Endothelial cell of umbilical vein (primary cell): ENCODE data around the gene TENM4. TPM values are rescaled to one million over a fixed set of nuclear protein-coding genes. Genes with fewer than 3 reads are reported as not detected.

ENCODE experiments used
- BruUV-seq: library from RNA; stranded (reverse); fragments of 400-500 nt; replicated peaks from 2 replicates; lab custom pipeline; 2021; lab: Mats Ljungman, UMichigan
- CTCF ChIA-PET: fragments of 300-600, 350-600 bp; sonication (Branson Sonifier 250); formaldehyde crosslinking; loops from one replicate; lab custom pipeline; 2021; ENCODE audit warnings: antibody characterized with exemption, inconsistent platforms; lab: Charles Lee
- POLR2A ChIA-PET: fragments of 300-600, 350-600 bp; sonication (Branson Sonifier 250); formaldehyde crosslinking; loops from one replicate; lab custom pipeline; 2021; ENCODE audit warnings: antibody characterized with exemption, inconsistent platforms; lab: Charles Lee
- DNase-seq: peaks from one replicate; pipeline ENCODE4 v3.0.0-alpha.2; 2011; ENCODE audit warnings: low read depth, low spot score
- FAIRE-seq: peaks from 2 replicates; lab custom pipeline; 2011; peaks lifted over from hg19 to GRCh38; lab: Jason Lieb, UNC
- H2AFZ ChIP-seq: 2 replicates; pipeline ENCODE4 v1.6.0; 2012; ENCODE audit warnings: low read depth, low read length, control low read depth, inconsistent platforms
- H3K27ac ChIP-seq: 2 replicates; pipeline ENCODE4 v1.5.1; 2011; ENCODE audit warnings: low read depth, mild to moderate bottlenecking, control low read depth, low read length, moderate library complexity; ENCODE audit not compliant: insufficient read depth
- H3K27me3 ChIP-seq, 2 experiments: 2 replicates each; pipeline versions ENCODE4 v1.6.0 to v1.6.1; 2011; ENCODE audit warnings: low read length in 2 of 2, mixed read lengths in 1 of 2; ENCODE audit not compliant: control insufficient read depth in 2 of 2, insufficient read depth in 2 of 2
- H3K36me3 ChIP-seq, 2 experiments: 2 replicates in 1 of 2; 3 replicates in 1 of 2; pipeline ENCODE4 v1.5.1; 2011; ENCODE audit warnings: low read length in 2 of 2, mild to moderate bottlenecking in 1 of 2, moderate library complexity in 1 of 2; ENCODE audit not compliant: control insufficient read depth in 2 of 2, insufficient read depth in 2 of 2; ENCODE audit errors: extremely low read depth in 1 of 2
- H3K4me1 ChIP-seq: 3 replicates; pipeline ENCODE4 v1.5.1; 2011; ENCODE audit warnings: mild to moderate bottlenecking, low read length; ENCODE audit not compliant: control insufficient read depth, insufficient read depth; ENCODE audit errors: extremely low read depth
- H3K4me2 ChIP-seq: 2 replicates; pipeline ENCODE4 v1.6.1; 2011; ENCODE audit warnings: low read length, control low read depth, mixed read lengths; ENCODE audit not compliant: insufficient read depth
- H3K4me3 ChIP-seq, 3 experiments: fragments of 200-600 bp in 1 of 3; sonication (generic), shearing (Covaris generic) in 1 of 3; replicated peaks in 1 of 3; 2 replicates each; pipeline ENCODE4 v1.5.1; 2011 to 2016; ENCODE audit warnings: control low read depth in 3 of 3, low read length in 3 of 3, mild to moderate bottlenecking in 2 of 3, inconsistent platforms in 1 of 3, low read depth in 1 of 3, moderate library complexity in 1 of 3; ENCODE audit not compliant: insufficient read depth in 1 of 3
- H3K79me2 ChIP-seq: 2 replicates; pipeline ENCODE4 v1.6.0; 2012; ENCODE audit warnings: low read length, inconsistent platforms; ENCODE audit not compliant: control insufficient read depth, insufficient read depth
- H3K9ac ChIP-seq: replicated peaks from 2 replicates; pipeline ENCODE3; 2011; ENCODE audit warnings: low read length, control low read depth; ENCODE audit not compliant: insufficient read depth; ENCODE audit errors: extremely low read depth
- H3K9me1 ChIP-seq: replicated peaks from 3 replicates; pipeline ENCODE4 v1.6.0; 2011; ENCODE audit warnings: mild to moderate bottlenecking, low read length; ENCODE audit not compliant: control insufficient read depth, insufficient read depth; ENCODE audit errors: extremely low read depth
- H3K9me3 ChIP-seq: replicated peaks from 2 replicates; pipeline ENCODE4 v1.5.1; 2012; ENCODE audit warnings: low read length, inconsistent platforms; ENCODE audit not compliant: control insufficient read depth, insufficient read depth
- H4K20me1 ChIP-seq: replicated peaks from 2 replicates; pipeline ENCODE3; 2011; ENCODE audit warnings: mild to moderate bottlenecking, low read length; ENCODE audit not compliant: control insufficient read depth, insufficient read depth; ENCODE audit errors: extremely low read depth
- CTCF ChIP-seq, 2 donors: IDR thresholded peaks; 1 replicate in 1 of 2; 2 replicates in 1 of 2; pipeline ENCODE4 v1.5.1; 2011; ENCODE audit warnings: low read length in 2 of 2, mild to moderate bottlenecking in 2 of 2, moderate library complexity in 2 of 2, control low read depth in 1 of 2, inconsistent platforms in 1 of 2, low read depth in 1 of 2; ENCODE audit not compliant: insufficient read depth in 1 of 2; ENCODE audit errors: extremely low read depth in 1 of 2
- EZH2 ChIP-seq: IDR thresholded peaks from 2 replicates; pipeline ENCODE4 v1.6.1; 2012; ENCODE audit warnings: borderline replicate concordance, low read depth, mild to moderate bottlenecking, moderate library complexity, low read length, inconsistent platforms; ENCODE audit not compliant: severe bottlenecking
- FOS ChIP-seq: IDR thresholded peaks from 2 replicates; pipeline ENCODE4 v1.6.1; 2011; ENCODE audit warnings: mild to moderate bottlenecking, low read length, moderate library complexity, borderline replicate concordance; ENCODE audit not compliant: insufficient read depth
- GATA2 ChIP-seq: IDR thresholded peaks from 2 replicates; pipeline ENCODE4 v1.7.0; 2011; ENCODE audit warnings: low read depth, mild to moderate bottlenecking, moderate library complexity, mixed read lengths, low read length; ENCODE audit not compliant: insufficient read length, insufficient read depth
- JUN ChIP-seq: IDR thresholded peaks from 2 replicates; pipeline ENCODE4 v1.6.1; 2011; ENCODE audit warnings: borderline replicate concordance, low read depth; ENCODE audit not compliant: insufficient read length, insufficient read depth
- MAX ChIP-seq: IDR thresholded peaks from 2 replicates; pipeline ENCODE4 v1.6.1; 2011; ENCODE audit not compliant: insufficient read depth, insufficient read length
- MYC ChIP-seq: IDR thresholded peaks from one replicate; pipeline ENCODE4 v1.6.1; 2011; ENCODE audit warnings: mild to moderate bottlenecking, low read depth, low read length
- POLR2A ChIP-seq: IDR thresholded peaks from 2 replicates; pipeline ENCODE4 v1.6.1; 2012; ENCODE audit warnings: low read depth, mild to moderate bottlenecking, control low read depth, low read length
- POLR2AphosphoS5 ChIP-seq: IDR thresholded peaks from 2 replicates; pipeline ENCODE4 v1.6.1; 2012; ENCODE audit warnings: low read depth, mild to moderate bottlenecking, control low read depth, low read length, moderate library complexity; ENCODE audit not compliant: insufficient read depth
- dilution Hi-C: fragments of 300-500 bp; cut with MboI; formaldehyde crosslinking; loops from one replicate; pipeline ENCODE4 v1.15.0; 2019; ENCODE audit warnings: low sequenced_read_pairs; ENCODE audit not compliant: extremely low pct_ligation_motif_present
- intact Hi-C: fragments of 100-400 bp; cut with micrococcal nuclease; formaldehyde crosslinking; loops from one replicate; pipeline ENCODE4 v1.10.0; 2022
- polyA plus RNA-seq, 4 experiments: library from polyadenylated mRNA; depleted of rRNA in 3 of 4; stranded (reverse) in 3 of 4; unstranded in 1 of 4; fragments of >200 nt; gene quantifications; 2 replicates each; pipeline versions ENCODE4 v1.2.1 to v1.2.3, GENCODE V29; 2011 to 2012; ENCODE audit warnings: missing spikeins in 1 of 4
- total RNA-seq: library from RNA; stranded (reverse); gene quantifications from 2 replicates; pipeline ENCODE4 v1.2.3, GENCODE V29; 2021

Gene TENM4
- total and polyA plus RNA-seq, 2 donors (not counting 3 experiments of a cell fraction or from before 2014, with no cell fraction given): 0.06 to 0.27 TPM

- H2AFZ ChIP-seq: no peak overlapping the region
- H3K4me2 ChIP-seq: no peak overlapping the region
- BruUV-seq: no TSS peak
- H3K4me3 ChIP-seq: no peak overlapping the region
- intact Hi-C loops: no loop called here
- H3K9me1 ChIP-seq: no peaks in the 10 kb centered on the region
- no peaks in the 10 kb centered on the region for H3K4me1 ChIP-seq
- dilution Hi-C loops: no loop called here
- ChIA-PET POLR2A (no interaction called here), CTCF (no interaction called here)
- no peak overlapping the region for H3K9ac ChIP-seq
- TF ChIP-seq JUN (no peak), FOS (no peak), MYC (no peak), POLR2A (no peak), MAX (no peak), GATA2 (no peak), POLR2AphosphoS5 (no peak), CTCF (IDR thresholded peaks at IDR 0.05; ENCODE audit: extremely low read depth in 1 of 2, insufficient read depth in 1 of 2, low read depth in 1 of 2, low read length in 2 of 2) (no peak), EZH2 (no peak)
- no peak for FAIRE-seq
- no peak overlapping the region for H3K27ac ChIP-seq
- H3K36me3 ChIP-seq: no peaks in the 10 kb centered on the region
- no peaks in the 10 kb centered on the region for H3K79me2 ChIP-seq
- no peaks in the 10 kb centered on the region for H3K27me3 ChIP-seq
- H4K20me1 ChIP-seq: no peaks in the 10 kb centered on the region
- DNase-seq: no peak
- H3K9me3 ChIP-seq: no peaks in the 10 kb centered on the region
These were observed 87.1 kb downstream of the TENM4 start for GRCh38 chr11:79353706-79354105.
